Neuronal stem cell (in vitro differentiated cells): ENCODE results near the gene HID1.

Experiments used
- DNase-seq: peaks from one replicate; pipeline ENCODE4 v3.0.0-alpha.2; 2013; ENCODE audit warnings: low spot score
- H2AFZ ChIP-seq: one replicate; pipeline ENCODE4 v1.6.1; 2013; ENCODE audit warnings: mild to moderate bottlenecking, low read length, inconsistent platforms
- H2AK5ac ChIP-seq: 2 replicates; pipeline ENCODE4 v1.6.1; 2013; ENCODE audit warnings: low read depth, mild to moderate bottlenecking, inconsistent platforms, low read length, moderate library complexity, mixed read lengths
- H2BK120ac ChIP-seq: 2 replicates; pipeline ENCODE4 v1.6.1; 2013; ENCODE audit warnings: low read depth, mild to moderate bottlenecking, inconsistent platforms, low read length, moderate library complexity, mixed read lengths
- H2BK12ac ChIP-seq: one replicate; pipeline ENCODE4 v1.6.1; 2013; ENCODE audit warnings: low read length, inconsistent platforms
- H2BK15ac ChIP-seq: 2 replicates; pipeline ENCODE4 v1.6.1; 2013; ENCODE audit warnings: mild to moderate bottlenecking, low read length, inconsistent platforms, mixed read lengths
- H2BK5ac ChIP-seq: one replicate; pipeline ENCODE4 v1.6.1; 2013; ENCODE audit warnings: inconsistent platforms, mild to moderate bottlenecking, low read length, moderate library complexity
- H3K14ac ChIP-seq: one replicate; pipeline ENCODE4 v1.6.1; 2013; ENCODE audit warnings: low read length, inconsistent platforms
- H3K18ac ChIP-seq: 2 replicates; pipeline ENCODE4 v1.6.1; 2013; ENCODE audit warnings: low read length, inconsistent platforms
- H3K23ac ChIP-seq: 2 replicates; pipeline ENCODE4 v1.6.1; 2013; ENCODE audit warnings: low read depth, mild to moderate bottlenecking, mixed read lengths, low read length, inconsistent platforms; ENCODE audit not compliant: poor library complexity
- H3K27ac ChIP-seq: replicated peaks from 3 replicates; pipeline ENCODE4 v1.5.1; 2013; ENCODE audit warnings: low read length, inconsistent platforms
- H3K27me3 ChIP-seq, 3 experiments: 2 replicates each; pipeline ENCODE4 v1.6.1; 2013; ENCODE audit warnings: low read length in 3 of 3, mild to moderate bottlenecking in 2 of 3, inconsistent platforms in 1 of 3, low read depth in 1 of 3, mixed read lengths in 1 of 3, moderate library complexity in 1 of 3; ENCODE audit not compliant: control insufficient read depth in 3 of 3, insufficient read depth in 3 of 3
- H3K36me3 ChIP-seq, 2 donors: replicated peaks in 1 of 2; 2 replicates each; pipeline ENCODE4 v1.6.1; 2013; ENCODE audit warnings: low read length in 2 of 2; ENCODE audit not compliant: control insufficient read depth in 2 of 2, insufficient read depth in 2 of 2
- H3K4ac ChIP-seq: 2 replicates; pipeline ENCODE4 v1.6.1; 2013; ENCODE audit warnings: inconsistent platforms, mild to moderate bottlenecking, low read length, moderate library complexity
- H3K4me1 ChIP-seq, 2 donors: 1 replicate in 1 of 2; 2 replicates in 1 of 2; pipeline ENCODE4 v1.6.1; 2013; ENCODE audit warnings: low read length in 2 of 2, low read depth in 1 of 2; ENCODE audit not compliant: control insufficient read depth in 2 of 2, insufficient read depth in 1 of 2
- H3K4me2 ChIP-seq: one replicate; pipeline ENCODE4 v1.6.1; 2013; ENCODE audit warnings: mild to moderate bottlenecking, low read length, inconsistent platforms; ENCODE audit not compliant: insufficient read depth, poor library complexity, severe bottlenecking
- H3K4me3 ChIP-seq, 2 donors: 2 replicates each; pipeline ENCODE4 v1.5.1; 2013; ENCODE audit warnings: low read length in 2 of 2, mild to moderate bottlenecking in 2 of 2, inconsistent platforms in 1 of 2, moderate library complexity in 1 of 2
- H3K79me1 ChIP-seq: one replicate; pipeline ENCODE4 v1.6.1; 2013; ENCODE audit warnings: low read depth, mild to moderate bottlenecking, inconsistent platforms, low read length, moderate library complexity
- H3K9ac ChIP-seq: one replicate; pipeline ENCODE4 v1.6.1; 2013; ENCODE audit warnings: mild to moderate bottlenecking, low read depth, low read length, inconsistent platforms; ENCODE audit not compliant: poor library complexity
- H3K9me3 ChIP-seq, 2 donors: replicated peaks in 1 of 2; 2 replicates each; pipeline versions ENCODE3 to v1.6.1; 2013; ENCODE audit warnings: low read length in 2 of 2, mild to moderate bottlenecking in 2 of 2, inconsistent platforms in 1 of 2, low read depth in 1 of 2, mixed read lengths in 1 of 2, moderate library complexity in 1 of 2; ENCODE audit not compliant: control insufficient read depth in 2 of 2, insufficient read depth in 1 of 2
- H4K8ac ChIP-seq: one replicate; pipeline ENCODE4 v1.6.1; 2013; ENCODE audit warnings: low read depth, mild to moderate bottlenecking, inconsistent platforms, low read length, moderate library complexity
- H4K91ac ChIP-seq: one replicate; pipeline ENCODE4 v1.6.1; 2013; ENCODE audit warnings: low read length, low read depth, mild to moderate bottlenecking, inconsistent platforms; ENCODE audit not compliant: poor library complexity
- WGBS, 2 donors: extraction: QIAGEN DNeasy Blood & Tissue Kit; methylation state at CpG; one replicate each; pipeline ENCODE4 v1.1.7; 2013; ENCODE audit warnings: missing lambda C conversion rate in 2 of 2, mixed read lengths in 1 of 2; ENCODE audit not compliant: insufficient read length in 2 of 2, insufficient replicate concordance in 1 of 2; ENCODE audit errors: extremely low coverage in 2 of 2; 5-methylcytosine and 5-hydroxymethylcytosine counted together

HID1 gene

GRCh38 chr17:74977802-74978201, 5.2 kb upstream of the HID1 start:
- no peaks in the 10 kb centered on the region for H3K79me1 ChIP-seq
- no peak overlapping the region for H3K4me2 ChIP-seq
- no peak overlapping the region for H2BK120ac ChIP-seq
- H3K14ac ChIP-seq: no peak overlapping the region
- H3K27ac ChIP-seq: no peak overlapping the region
- no peak overlapping the region for H2BK12ac ChIP-seq
- H4K8ac ChIP-seq: no peak overlapping the region
- WGBS, 2 donors: no CpG with 5 or more reads among the region's 3 CpGs
- no peak overlapping the region for H2BK15ac ChIP-seq
- no peak overlapping the region for H2AK5ac ChIP-seq
- H3K36me3 ChIP-seq: no peaks in the 10 kb centered on the region
- no peak overlapping the region for H3K4ac ChIP-seq
- no peak overlapping the region for H4K91ac ChIP-seq
- DNase-seq: no peak
- H3K23ac ChIP-seq: no peak overlapping the region
- H3K18ac ChIP-seq: no peak overlapping the region
- peaks cover 0 to 2% of the 10 kb centered on the region in 2 donors for H3K9me3 ChIP-seq
- peak overlapping the region; percentile 13 for H2BK5ac ChIP-seq
- H3K4me3 ChIP-seq: no peak overlapping the region
- no peak overlapping the region for H3K9ac ChIP-seq
- peaks cover 1 to 8% of the 10 kb centered on the region in 2 donors for H3K4me1 ChIP-seq
- no peak overlapping the region for H2AFZ ChIP-seq
- peaks cover 0 to 31% (median 23%) of the 10 kb centered on the region in 3 experiments for H3K27me3 ChIP-seq

- DNase-seq: no peak
- Histone ChIP-seq H3K27me3 (peaks cover 2 to 43% (median 39%) of the 10 kb centered on the region in 3 experiments), H3K14ac (no peak overlapping the region), H3K4me2 (no peak overlapping the region), H4K8ac (no peak overlapping the region), H2AK5ac (no peak overlapping the region), H2BK12ac (no peak overlapping the region), H2BK15ac (no peak overlapping the region), H3K4me3 (no peak overlapping the region), H3K27ac (no peak overlapping the region), H3K18ac (no peak overlapping the region), H3K9me3 (peaks cover 0 to 2% of the 10 kb centered on the region in 2 donors), H3K79me1 (peaks cover 2% of the 10 kb centered on the region), H3K4me1 (peaks cover 5 to 6% of the 10 kb centered on the region in 2 donors), H2BK5ac (no peak overlapping the region), H2AFZ (no peak overlapping the region), H3K23ac (no peak overlapping the region), H2BK120ac (no peak overlapping the region), H3K4ac (no peak overlapping the region), H3K9ac (no peak overlapping the region), H4K91ac (no peak overlapping the region), H3K36me3 (no peaks in the 10 kb centered on the region)
- no CpG with 5 or more reads among the region's 4 CpGs for WGBS, 2 donors
Observed at GRCh38 chr17:74975943-74976342, 3.4 kb upstream of the HID1 start.

DNA sequence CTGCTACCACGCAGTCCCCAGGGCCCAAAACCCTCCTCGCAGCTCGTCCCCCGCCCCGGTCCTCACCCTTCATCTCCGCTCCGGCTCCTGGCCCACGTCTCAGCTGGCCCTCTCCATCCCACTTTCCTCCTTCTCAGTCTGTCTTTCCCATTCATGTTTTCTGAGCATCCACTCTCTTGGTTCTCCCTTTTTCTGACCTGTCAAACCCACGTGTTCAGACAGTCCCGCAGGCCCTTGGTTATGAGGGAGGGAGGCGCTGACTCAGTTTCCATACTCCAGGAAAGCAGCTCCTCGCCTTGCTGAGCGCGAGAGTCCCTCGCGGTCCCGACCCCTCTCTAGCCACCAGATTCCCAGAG, 392 bp upstream of the HID1 start:
- Histone ChIP-seq H3K9ac (peak overlapping the region; percentile 79), H3K79me1 (peaks cover 2% of the 10 kb centered on the region), H2BK15ac (no peak overlapping the region), H2AK5ac (no peak overlapping the region), H4K91ac (no peak overlapping the region), H3K27ac (no peak overlapping the region), H2BK120ac (no peak overlapping the region), H2BK12ac (no peak overlapping the region), H3K36me3 (no peaks in the 10 kb centered on the region), H3K9me3 (no peaks in the 10 kb centered on the region), H3K27me3 (peaks cover 2 to 57% (median 45%) of the 10 kb centered on the region in 3 experiments), H3K4me3 (peak overlapping the region; percentile 44 to 76), H3K23ac (no peak overlapping the region), H2BK5ac (no peak overlapping the region), H3K4me2 (peak overlapping the region; percentile 100), H3K18ac (peak overlapping the region; percentile 96), H3K4ac (no peak overlapping the region), H4K8ac (no peak overlapping the region), H2AFZ (peak overlapping the region; percentile 91), H3K14ac (no peak overlapping the region), H3K4me1 (peaks cover 5 to 6% of the 10 kb centered on the region in 2 donors)
- no CpG with 5 or more reads among the region's 17 CpGs for WGBS, 2 donors
- DNase-seq: no peak

DNA sequence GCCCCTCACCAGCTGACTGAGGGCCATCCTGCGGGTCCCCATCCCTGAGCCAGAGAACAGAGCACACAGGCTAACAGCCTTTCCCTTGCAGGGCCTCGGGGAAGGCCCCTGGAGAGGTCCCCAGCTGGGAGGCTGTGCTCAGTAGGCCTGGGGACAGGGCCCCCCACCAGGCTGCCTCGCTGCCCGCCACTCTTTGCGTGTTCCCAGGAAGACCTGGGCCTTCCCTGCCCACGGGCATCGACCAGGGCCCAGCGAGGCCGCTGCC, 785 bp downstream of the HID1 start:
- Histone ChIP-seq H3K18ac (peak overlapping the region; percentile 89), H3K79me1 (peaks cover 2% of the 10 kb centered on the region), H3K4ac (peak overlapping the region; percentile 37), H3K14ac (no peak overlapping the region), H2BK5ac (no peak overlapping the region), H4K8ac (no peak overlapping the region), H3K27me3 (peaks cover 2 to 57% (median 45%) of the 10 kb centered on the region in 3 experiments), H3K9ac (peak overlapping the region; percentile 84), H2BK120ac (no peak overlapping the region), H2AFZ (peak overlapping the region; percentile 91), H3K4me2 (peak overlapping the region; percentile 100), H3K9me3 (no peaks in the 10 kb centered on the region), H3K4me3 (peak overlapping the region; percentile 44 to 90), H4K91ac (no peak overlapping the region), H2BK15ac (peak overlapping the region; percentile 1), H2AK5ac (peak overlapping the region; percentile 10), H3K4me1 (peaks cover 5 to 6% of the 10 kb centered on the region in 2 donors), H3K36me3 (no peaks in the 10 kb centered on the region), H2BK12ac (no peak overlapping the region), H3K27ac (no peak overlapping the region), H3K23ac (peak overlapping the region; percentile 6)
- WGBS, 2 donors: no CpG with 5 or more reads among the region's 9 CpGs
- DNase-seq: no peak
